Testis (tissue), 2 donors: ENCODE results near the gene RHBDD1.

ENCODE experiments used
- CTCF ChIP-seq, 3 experiments: fragments of 450-650 bp in 2 of 3; fragments of 200-600 bp in 1 of 3; sonication (generic) in 1 of 3; IDR thresholded peaks; one replicate each; pipeline ENCODE4 v1.5.1; 2016 to 2019; ENCODE audit warnings: antibody characterized with exemption in 3 of 3, mild to moderate bottlenecking in 2 of 3, moderate library complexity in 1 of 3
- POLR2A ChIP-seq: fragments of 450-650 bp; IDR thresholded peaks from one replicate; pipeline ENCODE4 v1.6.1; 2017; ENCODE audit warnings: antibody characterized with exemption, mild to moderate bottlenecking, moderate library complexity

DNA sequence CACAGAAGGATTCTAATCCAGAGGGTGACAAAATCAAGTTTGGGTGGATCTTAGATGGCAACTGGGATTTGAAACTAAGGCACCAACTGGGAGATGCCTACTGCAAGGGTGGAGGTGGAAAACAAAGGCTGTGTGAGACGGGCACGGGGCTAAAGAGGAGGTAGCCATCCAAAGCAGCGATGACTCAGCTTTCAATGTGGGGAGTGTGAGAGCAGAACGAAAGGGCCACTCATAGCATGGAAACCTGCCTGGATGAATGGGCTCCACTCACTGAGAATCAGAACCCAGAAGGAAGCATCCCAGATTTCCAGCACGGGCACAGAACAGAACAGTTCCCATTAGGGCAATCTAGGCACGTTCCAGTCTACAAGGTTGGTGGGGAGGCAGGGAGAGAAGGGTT, 168.6 kb downstream of the RHBDD1 start:
- TF ChIP-seq CTCF (IDR thresholded peaks at IDR 0.05) (no peak), POLR2A (no peak)
